GM19452 (cell line): ENCODE data around the gene KCNQ1.

Experiments
- ATAC-seq: cut with Tn5 transposase; IDR thresholded peaks from one replicate; pipeline ENCODE4 v1.9.1; 2021; ENCODE audit not compliant: unreplicated experiment

Gene KCNQ1

DNA sequence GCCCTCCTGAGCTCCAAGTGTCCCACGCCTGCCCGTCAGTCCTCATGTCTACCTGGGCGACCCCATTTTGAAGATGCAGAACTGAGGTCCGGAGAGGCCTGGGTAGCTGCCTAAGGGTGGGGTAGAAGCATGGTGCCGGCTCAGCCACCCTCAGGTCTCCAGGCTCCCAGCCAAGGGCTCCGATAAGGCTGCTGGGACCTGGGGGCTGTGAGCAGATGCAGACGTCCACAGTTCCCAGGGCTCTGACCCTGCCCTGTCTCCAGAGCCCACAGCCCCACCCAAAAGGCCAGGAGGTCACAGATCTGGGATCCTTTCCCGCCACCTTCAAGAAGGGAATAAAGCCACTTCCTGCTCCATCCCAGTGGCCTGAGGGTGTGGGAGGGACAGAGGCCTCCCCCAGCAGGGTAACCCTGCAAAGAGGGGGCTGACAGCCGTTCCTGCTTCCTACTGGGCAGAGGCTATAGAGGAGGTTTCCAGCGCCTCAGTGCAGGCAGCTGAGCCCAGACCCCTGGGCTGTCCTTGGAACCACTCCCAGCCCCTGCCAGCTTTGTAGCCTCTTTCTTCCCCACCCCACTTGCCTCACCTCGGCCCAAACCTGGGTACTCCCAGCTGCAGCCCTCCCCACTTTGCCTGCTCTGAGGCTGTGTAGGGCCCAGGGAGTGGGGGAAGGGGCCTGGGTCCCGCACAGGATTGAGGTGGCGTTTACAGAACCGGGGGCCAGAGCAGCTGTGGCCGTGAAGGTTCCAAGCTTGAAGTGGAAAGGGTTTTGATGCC is 355.3 kb downstream of the KCNQ1 start:
- ATAC-seq = no peak

DNA sequence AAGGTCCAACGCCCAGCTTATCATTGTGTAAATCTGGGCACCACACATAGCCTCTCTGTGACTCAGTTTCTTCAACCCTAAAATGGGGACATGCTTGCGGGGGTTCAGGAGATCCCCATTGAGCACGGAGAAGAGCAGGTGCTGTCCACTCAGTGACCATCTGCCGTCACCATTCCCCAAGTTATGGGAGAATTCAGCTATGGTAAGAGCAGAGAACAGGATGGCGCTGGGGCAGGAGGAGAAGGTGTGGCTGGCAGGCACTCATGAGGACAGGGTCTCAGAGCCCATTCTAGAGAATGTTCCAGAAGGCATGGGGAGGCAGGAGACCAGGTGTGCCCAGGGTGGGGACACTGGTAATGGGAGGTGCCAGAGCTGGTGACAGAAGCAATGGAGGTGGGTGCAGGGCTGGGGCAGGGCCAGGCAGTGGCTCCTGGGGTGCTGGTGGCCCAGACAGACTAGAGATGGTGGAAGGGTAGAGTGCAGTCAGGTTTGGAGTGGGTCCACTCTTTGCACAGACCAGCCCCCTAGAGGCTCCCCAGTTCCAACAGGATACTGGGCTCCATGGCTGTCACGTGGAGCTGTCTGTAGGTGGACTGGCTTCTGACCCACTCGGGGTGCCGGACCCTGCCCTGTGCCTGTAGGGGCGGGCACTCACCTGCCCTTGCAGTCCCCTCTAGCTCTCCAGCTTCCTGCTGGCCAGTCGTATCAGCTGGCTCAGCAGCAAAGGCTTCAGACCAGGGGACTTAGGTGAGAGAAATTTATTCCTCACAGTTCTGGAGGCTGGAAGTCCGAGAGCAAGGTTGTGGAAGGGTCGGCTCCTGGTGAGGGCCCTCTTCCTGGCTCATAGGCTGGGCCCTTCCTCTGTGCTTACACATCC is 356.1 kb downstream of the KCNQ1 start:
- no peak for ATAC-seq

DNA sequence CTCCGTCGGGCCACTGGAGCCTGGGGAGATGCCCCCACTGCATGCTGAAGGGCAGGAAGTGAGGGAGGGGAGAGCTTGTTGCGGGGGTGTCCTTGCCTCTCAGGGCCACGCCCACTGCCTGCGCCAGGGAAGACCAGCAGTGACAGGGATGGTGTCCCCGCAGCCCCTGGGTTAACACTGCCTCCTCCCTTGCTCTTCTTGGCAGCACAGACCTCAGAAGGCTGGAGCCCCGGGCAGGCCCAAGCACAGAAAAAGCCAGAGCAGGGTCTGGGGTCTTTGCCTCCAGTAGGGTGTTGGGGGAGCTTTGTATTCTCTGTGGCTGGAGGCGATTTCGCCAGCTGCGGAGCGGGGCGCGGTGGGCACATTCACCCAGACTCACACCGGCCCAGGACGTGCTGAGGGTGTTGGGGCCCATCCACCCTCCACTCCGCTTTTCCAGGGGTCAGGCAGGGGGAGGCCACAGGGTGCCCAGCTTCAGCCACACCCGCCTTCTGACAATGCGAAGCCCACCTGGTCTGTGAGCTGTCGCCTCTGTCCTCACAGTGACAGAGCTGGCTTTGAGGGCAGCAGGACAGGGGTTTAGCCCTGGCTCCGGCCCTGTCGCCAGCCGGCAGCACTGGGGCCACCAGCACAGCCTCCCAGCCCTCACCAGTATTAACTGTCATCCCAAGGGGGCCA is 357.0 kb downstream of the KCNQ1 start:
- ATAC-seq = no peak

DNA sequence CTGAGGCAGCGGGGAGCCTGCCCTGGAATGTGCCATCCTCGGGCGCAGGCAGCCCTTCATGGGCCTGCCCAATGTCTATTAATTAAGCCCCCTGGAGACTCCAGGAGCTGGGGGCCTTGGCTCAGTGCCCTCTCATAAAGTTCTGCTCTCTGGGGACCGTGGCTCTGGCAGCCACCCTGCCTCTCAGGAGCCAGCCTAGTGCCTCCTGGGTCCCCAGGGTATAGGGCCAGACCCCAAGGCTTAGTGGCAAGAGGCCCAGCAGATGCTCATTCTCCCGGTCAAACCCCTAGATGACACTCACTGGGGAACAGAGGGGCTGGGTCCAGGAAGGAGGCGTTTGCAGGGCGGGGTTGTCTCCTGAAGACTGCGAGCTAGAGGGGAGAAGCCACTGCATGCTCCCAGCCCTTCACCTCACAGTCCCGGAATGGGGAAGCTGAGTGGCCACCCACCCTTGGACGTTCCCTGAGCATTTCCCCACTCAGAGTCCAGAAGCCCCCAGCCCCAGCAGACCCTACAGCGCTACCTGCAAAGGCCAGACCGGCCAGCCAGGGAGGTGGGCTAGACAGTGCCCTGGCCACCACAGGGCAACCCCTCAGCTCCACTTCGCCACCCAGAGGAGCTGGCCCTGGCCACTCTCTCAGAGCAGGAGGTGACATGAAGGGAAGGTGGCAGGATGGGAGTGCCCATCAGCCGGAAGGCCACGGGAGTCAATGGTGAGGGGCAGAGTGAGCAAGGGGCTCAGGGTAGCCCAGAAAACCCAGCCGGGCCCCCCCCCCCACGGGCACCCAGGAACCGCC is 357.8 kb downstream of the KCNQ1 start:
- no peak for ATAC-seq

DNA sequence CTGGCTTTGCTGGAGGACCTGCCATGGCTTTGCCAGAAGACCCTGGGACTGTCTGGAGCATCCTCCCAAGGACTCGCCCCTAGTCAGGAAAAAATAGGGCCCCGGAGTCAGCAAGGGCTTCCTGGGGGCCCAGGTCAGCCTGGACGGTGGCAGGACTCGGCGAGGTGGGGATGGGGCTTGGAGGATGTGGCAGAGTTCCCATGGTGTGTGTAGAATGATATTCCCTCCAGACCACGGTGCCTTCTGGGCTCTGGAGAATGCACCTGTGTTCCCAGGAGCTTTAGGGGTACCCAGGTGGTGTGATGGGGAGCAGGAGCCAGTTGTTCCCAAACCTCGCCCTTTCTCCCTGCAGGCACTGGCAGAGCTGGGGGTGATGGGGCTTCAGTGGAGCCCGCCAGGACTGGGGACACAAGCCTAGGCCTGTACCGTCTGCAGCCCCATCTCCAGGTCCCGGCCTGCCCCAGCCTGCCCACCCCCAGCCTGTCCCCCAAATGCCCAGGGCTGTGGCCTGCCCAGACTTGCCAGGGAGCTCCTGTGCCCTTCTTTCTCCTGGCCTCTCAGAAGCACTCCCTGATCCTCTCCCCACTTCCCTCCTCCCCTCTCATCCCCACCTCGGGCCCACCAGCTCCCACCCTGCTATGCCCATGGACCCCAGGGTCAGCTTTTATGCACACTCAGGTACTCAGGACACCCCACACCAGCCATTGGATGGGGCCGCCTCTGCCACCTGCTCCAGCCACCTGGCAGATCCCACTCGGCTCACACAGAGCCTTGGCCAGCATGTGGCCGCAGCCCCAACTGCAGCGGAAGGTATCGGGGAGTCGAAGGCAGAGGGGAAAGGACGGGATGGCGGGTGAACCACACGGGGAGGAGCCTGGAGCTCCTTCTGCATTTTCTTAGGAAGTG is 358.6 kb downstream of the KCNQ1 start:
- no peak for ATAC-seq

DNA sequence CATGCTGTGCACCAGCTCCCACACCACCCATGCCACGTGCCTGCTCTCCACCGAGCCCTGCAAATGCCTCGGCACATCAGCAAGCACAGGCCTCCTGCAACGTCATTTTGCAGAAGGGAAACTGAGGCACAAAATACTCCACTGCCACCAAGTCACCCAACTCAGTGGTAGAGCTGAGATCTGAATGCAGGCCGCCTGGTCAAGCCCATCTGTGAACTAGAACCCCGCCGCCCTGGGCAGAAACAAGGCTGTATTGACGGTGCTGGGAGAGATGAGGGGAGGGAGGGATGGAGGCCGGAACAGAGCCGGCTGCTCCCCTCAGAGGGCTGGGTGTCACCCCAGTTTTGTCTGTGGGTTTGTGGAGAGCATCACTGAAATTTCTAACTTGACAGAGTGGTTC is 359.4 kb downstream of the KCNQ1 start:
- ATAC-seq = no peak

DNA sequence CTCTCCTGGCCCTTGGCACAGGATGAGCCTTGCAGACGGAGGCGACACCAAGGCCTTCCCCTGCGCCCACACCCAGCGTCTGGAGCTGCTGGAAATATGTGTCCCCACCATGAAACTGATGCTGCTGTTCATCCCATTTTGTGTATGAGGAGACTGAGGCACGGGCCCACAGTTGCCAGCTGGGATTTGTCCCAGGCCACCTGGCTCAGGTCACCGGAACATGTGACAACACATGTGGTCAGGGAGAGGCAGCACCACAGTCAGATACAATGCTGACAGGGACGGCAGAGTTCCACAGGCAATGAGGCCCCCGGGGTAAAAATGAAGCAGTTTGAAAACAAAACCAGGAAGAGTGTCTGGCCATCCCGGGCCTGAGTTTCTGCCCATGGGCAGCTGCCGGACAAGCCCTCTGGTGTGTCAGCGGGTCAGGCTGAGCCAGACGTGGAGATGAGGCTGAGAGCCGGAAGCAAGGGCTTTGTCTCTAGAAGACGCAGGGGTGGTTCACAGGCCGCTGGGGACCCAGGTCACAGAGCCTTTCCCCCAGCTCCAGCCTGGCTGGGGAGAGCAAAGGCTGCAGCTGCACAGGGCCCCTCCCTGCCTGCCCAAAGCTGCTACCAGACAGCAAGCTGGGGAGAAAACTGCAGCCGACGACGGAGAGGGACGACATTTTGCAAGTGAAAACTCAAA is 360.0 kb downstream of the KCNQ1 start:
- no peak for ATAC-seq

DNA sequence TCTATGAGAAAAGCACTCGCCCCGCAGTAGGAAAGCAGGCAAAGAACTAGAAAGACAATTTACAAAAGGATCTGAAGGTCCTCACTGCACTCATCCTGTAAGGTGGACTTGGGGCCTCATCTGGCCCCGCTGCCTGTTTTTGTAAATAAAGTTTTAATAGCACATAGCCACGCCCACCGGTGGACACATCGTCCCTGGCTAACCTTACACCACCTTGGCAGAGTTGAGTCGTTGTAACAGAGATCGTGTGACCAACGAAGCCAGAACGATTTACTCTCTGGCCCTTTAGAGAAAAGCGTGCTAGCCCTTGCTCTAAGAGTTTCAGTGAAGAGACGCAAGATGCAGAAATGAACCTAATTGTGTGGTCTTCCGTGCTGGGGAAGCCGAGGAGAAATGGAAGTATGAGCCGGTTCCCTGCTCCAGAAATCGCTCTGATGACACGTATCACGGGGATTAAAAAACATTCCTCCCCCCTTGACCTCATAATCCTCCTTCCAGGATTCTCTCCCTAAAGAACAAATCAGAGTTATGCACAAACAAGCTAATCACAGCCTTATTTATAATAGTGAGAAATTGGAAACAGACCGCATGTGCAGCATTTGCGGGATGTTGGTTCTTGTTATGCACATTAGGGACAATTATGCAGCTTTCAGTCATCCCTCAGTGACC is 360.7 kb downstream of the KCNQ1 start:
- ATAC-seq = no peak

DNA sequence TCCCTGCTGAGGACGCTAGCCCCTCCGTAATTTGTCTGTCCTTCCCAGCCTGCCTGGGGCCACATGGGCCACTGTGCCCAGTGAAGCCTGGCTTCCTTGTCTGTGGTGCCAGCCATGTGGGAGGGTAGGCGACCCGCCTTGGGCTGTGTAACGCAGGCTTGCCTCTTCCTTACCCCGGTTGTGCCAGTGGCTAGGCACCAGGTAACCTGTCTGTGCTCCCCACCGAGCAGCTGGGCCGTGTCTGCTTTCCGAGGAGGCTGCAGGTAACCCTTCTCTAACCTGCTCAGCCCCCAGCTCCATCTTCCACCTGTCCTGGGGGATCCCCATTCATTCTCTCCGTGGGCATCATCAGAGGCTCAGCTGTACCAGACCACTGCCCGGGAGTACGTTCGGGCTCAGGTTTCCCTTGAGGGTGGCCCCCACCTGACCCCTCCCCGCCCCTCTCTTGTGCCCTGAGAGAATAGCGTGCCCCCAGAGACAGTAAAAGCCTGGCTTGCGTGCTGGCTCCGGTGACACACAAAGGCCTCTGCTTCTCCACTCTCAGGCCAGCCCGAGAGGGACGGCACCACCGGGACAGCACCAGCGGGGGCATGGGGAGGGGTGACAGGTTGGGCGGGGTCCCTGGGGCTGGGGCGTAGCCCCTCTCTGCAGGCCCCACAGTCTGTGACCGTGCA is 361.7 kb downstream of the KCNQ1 start:
- ATAC-seq = no peak

DNA sequence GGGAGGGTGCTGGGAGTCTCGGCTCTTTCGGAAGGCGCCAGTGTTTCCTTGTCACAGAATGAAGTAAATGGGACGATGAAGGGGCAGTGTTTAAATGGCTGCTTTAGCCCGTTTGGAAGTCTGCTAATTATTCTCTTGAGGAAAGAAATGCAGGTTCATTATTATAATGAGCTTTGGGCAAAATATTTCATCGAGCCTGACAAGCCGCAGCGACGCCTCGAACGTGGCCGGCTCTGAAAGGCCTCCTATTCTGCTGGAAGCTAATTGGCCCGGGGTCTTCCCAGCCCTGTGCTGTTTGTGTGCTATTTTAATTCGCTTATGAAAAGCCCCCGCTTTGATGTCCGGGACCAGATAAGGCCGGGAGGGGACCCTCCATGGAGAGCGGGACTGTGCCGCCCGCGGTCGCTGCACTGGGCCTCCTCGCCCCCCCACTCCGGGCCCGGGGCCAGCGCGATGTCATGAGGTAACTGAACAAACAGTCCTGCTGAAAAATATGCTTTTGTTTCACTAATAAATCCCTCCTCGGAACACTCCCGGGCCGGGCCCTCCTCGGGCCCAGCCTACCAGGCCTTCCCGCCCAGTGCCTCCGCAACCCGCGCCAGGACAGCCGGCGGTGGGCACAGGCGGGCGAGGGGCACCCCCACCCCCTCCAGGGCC is 362.3 kb downstream of the KCNQ1 start:
- ATAC-seq = no peak

DNA sequence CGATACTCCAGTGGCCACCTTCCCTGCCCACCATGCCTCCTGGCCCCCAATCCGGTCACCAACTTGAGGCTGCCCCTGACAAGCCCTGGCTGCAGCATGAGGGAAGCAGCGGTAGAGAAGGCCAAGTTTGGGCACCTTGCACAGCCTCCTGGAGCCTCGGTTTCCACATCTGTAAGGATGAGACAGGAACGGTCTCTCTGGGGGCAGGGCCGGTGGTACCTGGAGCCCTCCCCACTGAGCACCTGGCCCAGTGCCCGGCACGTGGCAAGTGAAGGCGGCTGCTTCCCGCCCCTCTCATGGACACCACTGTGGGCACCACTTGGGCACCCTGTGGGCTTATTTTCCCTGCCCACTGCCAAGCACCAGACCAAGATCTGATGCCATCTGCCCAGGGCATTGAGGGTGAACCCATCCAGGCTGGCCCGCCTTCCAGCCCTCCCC is 363.0 kb downstream of the KCNQ1 start:
- ATAC-seq = no peak

DNA sequence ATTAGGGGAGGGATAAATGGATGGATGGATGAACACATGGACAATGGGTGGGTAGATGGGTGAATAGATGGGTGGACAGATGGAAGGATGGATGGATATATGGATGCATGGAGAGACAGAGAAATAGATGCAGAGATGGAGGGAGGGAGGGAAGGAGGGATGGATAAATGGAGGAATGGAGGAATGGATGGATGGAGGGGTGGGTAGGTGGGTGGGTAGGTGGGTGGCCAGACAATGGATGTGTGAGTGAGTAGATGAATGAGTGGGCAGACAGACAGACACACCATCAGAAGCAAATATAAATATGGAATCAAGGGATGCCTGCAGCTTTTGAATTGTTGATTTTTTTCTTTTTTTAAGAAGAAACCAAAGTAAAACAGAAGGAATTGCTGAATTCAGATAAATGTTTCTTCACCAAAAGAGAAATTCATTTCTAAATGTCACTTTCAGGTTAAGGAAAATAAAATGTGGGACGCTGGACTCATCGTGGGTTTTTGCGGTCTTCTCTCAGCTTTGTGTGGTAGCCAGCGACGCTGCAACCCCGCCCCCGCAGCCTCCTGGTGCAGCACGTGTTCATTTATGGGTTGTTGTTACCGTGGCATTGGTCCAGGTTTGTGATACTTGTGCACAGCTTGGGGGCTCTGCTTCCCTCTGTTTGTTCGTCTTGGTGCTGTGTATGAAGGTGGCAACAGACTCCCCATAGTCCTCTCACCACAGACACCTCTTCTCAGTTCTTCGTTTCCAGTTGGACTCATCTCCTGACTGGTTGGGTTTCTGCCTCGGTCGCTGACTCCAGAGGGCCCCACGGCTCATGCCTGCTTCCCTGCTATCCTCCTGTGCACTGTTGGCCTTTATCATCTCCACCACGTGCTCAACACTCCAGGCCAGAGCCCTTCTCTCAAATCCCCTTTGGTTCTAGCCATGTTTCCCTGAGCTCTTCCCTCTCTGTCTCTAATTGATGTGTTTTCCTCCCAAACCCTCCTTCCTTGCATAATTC is 364.3 kb downstream of the KCNQ1 start:
- ATAC-seq = no peak

DNA sequence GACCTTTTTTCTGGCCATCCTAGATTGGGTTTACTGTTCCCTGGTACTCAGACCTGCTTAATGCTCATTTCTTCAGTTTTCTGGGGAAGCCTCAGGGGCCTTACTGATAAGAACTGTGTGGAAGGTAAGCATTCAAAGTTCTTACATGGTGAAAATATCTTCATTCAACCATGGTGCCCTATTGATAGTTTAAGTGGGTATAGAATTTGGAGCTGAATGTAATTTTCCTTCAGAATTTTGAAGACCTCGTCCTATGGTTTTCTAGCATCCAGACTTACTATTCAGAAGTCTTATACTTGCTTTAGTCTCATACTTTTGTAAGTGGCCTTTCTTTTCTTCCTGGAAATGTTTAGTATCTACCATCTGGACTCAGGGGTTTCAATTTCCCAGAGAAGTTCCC is 365.0 kb downstream of the KCNQ1 start:
- no peak for ATAC-seq

DNA sequence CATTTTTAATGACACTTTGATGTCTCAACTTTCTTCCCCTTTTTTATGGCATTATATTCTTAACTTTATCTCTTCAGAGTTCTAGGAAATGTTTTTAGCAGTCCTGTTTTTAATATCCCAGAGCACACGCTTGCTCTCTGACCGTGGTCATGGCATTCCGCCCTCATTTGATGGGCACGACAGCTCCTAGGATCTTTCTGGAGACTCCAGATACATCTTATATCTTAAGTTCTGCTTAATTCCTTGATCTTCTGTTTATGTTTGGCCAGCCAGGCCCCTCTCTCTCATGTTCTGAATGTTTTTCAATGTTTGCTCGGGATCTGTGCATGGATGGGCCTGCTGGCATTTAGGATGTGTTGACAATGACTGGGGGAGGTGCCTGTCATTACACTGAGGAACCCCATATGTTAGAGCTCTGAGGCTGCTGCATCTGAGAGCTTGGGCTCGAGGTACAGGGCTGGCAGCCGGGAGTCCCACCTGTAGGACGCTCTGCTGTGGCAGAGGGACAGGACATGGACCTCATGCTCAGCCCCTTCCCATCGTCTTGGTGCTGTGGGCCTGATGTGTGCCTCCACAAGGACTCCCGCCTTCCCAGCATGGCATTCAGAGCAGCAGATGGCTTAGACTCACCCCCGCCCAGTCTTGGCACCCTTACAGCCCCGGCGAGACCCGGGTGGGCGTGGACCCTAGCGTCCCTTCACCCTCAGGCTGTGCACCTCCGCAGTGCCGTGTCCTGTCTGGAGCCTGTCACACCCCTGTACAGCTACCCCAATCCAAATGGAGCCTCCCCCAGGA is 365.8 kb downstream of the KCNQ1 start:
- no peak for ATAC-seq

DNA sequence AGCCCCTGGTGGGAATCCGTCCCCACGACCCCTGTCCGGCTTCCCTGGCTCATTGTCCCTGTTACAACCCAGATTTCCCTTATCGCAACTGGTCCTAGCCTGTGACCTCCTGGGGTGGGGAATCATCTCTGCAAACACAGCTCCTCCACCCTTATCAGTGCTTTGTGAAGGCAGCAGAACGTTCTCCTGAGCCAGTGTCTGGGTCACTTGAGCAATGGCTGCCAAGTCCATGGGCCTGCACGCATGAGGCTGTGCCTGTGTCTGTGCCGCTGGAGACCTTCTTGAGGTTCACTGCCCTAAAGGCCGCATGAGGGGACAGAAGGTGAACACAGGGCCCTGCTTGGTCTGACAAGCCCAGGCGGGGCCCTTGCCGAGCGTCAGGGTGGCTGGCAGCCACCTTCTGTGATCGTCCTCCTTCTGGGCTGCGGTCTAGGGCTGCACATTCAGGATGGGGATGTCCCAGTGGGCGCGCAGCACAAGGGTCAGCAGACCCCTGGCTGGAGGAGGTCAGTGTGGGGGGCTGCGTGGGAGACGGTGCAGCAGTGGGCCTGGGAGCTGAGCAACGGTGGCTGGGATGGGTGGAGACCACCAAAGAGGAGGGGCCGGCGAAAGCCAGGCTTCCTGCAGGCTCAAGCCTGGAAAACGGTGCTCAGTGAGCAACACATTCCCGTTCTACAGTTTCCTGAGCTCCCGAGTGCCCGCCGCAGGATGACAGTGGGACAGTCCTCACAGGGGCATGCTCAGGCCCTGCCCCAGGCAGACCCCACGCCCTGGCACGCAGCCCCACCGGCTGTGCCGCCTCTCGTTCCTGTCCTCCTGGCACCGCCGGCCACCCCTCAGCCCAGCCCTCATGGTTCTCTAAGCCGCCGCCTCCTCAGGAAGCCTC is 366.6 kb downstream of the KCNQ1 start:
- no peak for ATAC-seq
